Panc1 (cell line): ENCODE measurements around the gene CNKSR3. TPM values are rescaled to one million over a fixed set of nuclear protein-coding genes. Genes with fewer than 3 reads are reported as not detected.

ENCODE experiments used
- ATAC-seq: fragments of 200-7000 bp; cut with Tn5 transposase; 2 replicates; pipeline ENCODE4 v1.9.1; 2020; ENCODE audit warnings: mild to moderate bottlenecking, moderate library complexity
- BruUV-seq: library from RNA; stranded (reverse); fragments of 400-500 nt; replicated peaks from 2 replicates; lab custom pipeline; 2021; lab: Mats Ljungman, UMichigan
- CTCF ChIA-PET: fragments of 300-600 bp; sonication (Branson Sonifier 250); formaldehyde crosslinking; loops from one replicate; lab custom pipeline; 2022; ENCODE audit warnings: antibody characterized with exemption; lab: Charles Lee
- POLR2A ChIA-PET: fragments of 300-600 bp; sonication (Branson Sonifier 250); formaldehyde crosslinking; loops from one replicate; lab custom pipeline; 2022; ENCODE audit warnings: antibody characterized with exemption; lab: Charles Lee
- DNase-seq: peaks from one replicate; pipeline ENCODE4 v3.0.0-alpha.2; 2010; ENCODE audit warnings: low read depth, low spot score
- H3K27ac ChIP-seq: 2 replicates; pipeline ENCODE4 v1.5.1; 2011; ENCODE audit warnings: mild to moderate bottlenecking, low read length, inconsistent platforms
- H3K27me3 ChIP-seq: fragments of 200-500 bp; sonication (Bioruptor generic); 2 replicates; pipeline ENCODE4 v1.6.0; 2014; ENCODE audit warnings: low read length, inconsistent platforms; ENCODE audit not compliant: control insufficient read depth, insufficient read depth
- H3K36me3 ChIP-seq: fragments of 200-500 bp; sonication (Bioruptor generic); 2 replicates; pipeline ENCODE4 v1.5.1; 2014; ENCODE audit warnings: inconsistent platforms, mild to moderate bottlenecking, low read length, moderate library complexity; ENCODE audit not compliant: control insufficient read depth, insufficient read depth
- H3K4me1 ChIP-seq: 2 replicates; pipeline ENCODE4 v1.5.1; 2011; ENCODE audit warnings: inconsistent platforms, mild to moderate bottlenecking, low read length, moderate library complexity; ENCODE audit not compliant: control insufficient read depth, insufficient read depth
- H3K4me3 ChIP-seq, 2 experiments: 2 replicates each; pipeline ENCODE4 v1.5.1; 2011 to 2012; ENCODE audit warnings: low read depth in 2 of 2, low read length in 2 of 2, mild to moderate bottlenecking in 2 of 2, inconsistent platforms in 1 of 2, moderate library complexity in 1 of 2
- H3K9me3 ChIP-seq: fragments of 200-500 bp; sonication (Bioruptor generic); 2 replicates; pipeline ENCODE4 v1.5.1; 2014; ENCODE audit warnings: low read depth, mild to moderate bottlenecking, inconsistent platforms, low read length, moderate library complexity; ENCODE audit not compliant: control insufficient read depth, insufficient read depth
- POLR2AphosphoS5 ChIP-seq: IDR thresholded peaks from 2 replicates; pipeline ENCODE4 v1.6.1; 2012; ENCODE audit warnings: mild to moderate bottlenecking, low read depth, low read length, moderate library complexity
- SIN3A ChIP-seq: IDR thresholded peaks from 2 replicates; pipeline ENCODE4 v1.6.1; 2012; ENCODE audit warnings: low read depth, mild to moderate bottlenecking, low read length, moderate library complexity, borderline replicate concordance; ENCODE audit not compliant: insufficient read depth
- TCF7L2 ChIP-seq: IDR thresholded peaks from 2 replicates; pipeline ENCODE4 v1.6.1; 2011; ENCODE audit warnings: mild to moderate bottlenecking, low read depth, low read length, inconsistent platforms
- in situ Hi-C: cut with HindIII; loops from 2 replicates; pipeline ENCODE4 v1.10.0; 2016; ENCODE audit warnings: low sequenced_read_pairs, low pct_unique_long_range_greater_than_20kb
- intact Hi-C: fragments of 100-400 bp; cut with micrococcal nuclease; formaldehyde crosslinking; loops from one replicate; pipeline ENCODE4 v1.10.0; 2022; ENCODE audit not compliant: unreplicated experiment
- total RNA-seq: library from RNA; stranded (reverse); gene quantifications from one replicate; pipeline ENCODE4 v1.2.1, GENCODE V29; 2021; ENCODE audit not compliant: unreplicated experiment
- TF ChIP-seq, protein P1 (sequence below): fragments of 450-650 bp; IDR thresholded peaks from 2 replicates; pipeline ENCODE4 v1.5.1; 2017; ENCODE audit warnings: mild to moderate bottlenecking
- TF ChIP-seq, protein P2 (sequence below), 2 experiments: IDR thresholded peaks; 2 replicates each; pipeline ENCODE4 v1.6.1; 2011 to 2012; ENCODE audit warnings: low read depth in 2 of 2, control low read depth in 1 of 2, low read length in 1 of 2, mild to moderate bottlenecking in 1 of 2, moderate library complexity in 1 of 2; ENCODE audit not compliant: insufficient read depth in 1 of 2

CNKSR3 gene
- total RNA-seq, 1 experiment from 2014 or later: 18.2 TPM

DNA sequence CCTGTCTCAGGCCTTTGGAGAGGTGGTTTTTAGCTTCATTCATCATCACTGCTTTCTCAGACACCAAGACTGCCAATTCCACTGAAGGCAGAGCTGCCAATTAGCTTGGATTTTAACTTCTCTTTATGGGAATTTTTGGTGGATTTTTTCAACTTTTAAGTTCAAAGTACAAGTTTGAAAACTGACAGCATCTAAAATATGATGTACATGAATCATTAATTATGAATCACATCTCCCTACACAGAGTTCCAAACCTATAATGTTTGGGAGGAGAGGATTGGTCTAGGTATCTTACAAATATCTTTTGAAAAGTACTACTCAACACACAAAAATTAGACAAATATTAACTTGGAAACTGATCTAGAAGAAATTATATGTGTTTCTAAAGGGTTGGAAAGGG, 25.5 kb downstream of the CNKSR3 start:
- ATAC-seq (no peak), DNase-seq (no peak)
- intact Hi-C loops (no loop called here), in situ Hi-C loops (no loop called here)
- Histone ChIP-seq H3K27ac (no peak overlapping the region), H3K27me3 (no peaks in the 10 kb centered on the region), H3K36me3 (no peaks in the 10 kb centered on the region; the same call in 1 of the 2 replicates), H3K9me3 (no peaks in the 10 kb centered on the region), H3K4me3 (no peak overlapping the region), H3K4me1 (peaks cover 28% of the 10 kb centered on the region)
- BruUV-seq: no TSS peak
- TF ChIP-seq SIN3A (no peak), POLR2AphosphoS5 (no peak), TCF7L2 (no peak)
- TF ChIP-seq, protein P1, sequence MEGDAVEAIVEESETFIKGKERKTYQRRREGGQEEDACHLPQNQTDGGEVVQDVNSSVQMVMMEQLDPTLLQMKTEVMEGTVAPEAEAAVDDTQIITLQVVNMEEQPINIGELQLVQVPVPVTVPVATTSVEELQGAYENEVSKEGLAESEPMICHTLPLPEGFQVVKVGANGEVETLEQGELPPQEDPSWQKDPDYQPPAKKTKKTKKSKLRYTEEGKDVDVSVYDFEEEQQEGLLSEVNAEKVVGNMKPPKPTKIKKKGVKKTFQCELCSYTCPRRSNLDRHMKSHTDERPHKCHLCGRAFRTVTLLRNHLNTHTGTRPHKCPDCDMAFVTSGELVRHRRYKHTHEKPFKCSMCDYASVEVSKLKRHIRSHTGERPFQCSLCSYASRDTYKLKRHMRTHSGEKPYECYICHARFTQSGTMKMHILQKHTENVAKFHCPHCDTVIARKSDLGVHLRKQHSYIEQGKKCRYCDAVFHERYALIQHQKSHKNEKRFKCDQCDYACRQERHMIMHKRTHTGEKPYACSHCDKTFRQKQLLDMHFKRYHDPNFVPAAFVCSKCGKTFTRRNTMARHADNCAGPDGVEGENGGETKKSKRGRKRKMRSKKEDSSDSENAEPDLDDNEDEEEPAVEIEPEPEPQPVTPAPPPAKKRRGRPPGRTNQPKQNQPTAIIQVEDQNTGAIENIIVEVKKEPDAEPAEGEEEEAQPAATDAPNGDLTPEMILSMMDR: no peak
- TF ChIP-seq, protein P2, sequence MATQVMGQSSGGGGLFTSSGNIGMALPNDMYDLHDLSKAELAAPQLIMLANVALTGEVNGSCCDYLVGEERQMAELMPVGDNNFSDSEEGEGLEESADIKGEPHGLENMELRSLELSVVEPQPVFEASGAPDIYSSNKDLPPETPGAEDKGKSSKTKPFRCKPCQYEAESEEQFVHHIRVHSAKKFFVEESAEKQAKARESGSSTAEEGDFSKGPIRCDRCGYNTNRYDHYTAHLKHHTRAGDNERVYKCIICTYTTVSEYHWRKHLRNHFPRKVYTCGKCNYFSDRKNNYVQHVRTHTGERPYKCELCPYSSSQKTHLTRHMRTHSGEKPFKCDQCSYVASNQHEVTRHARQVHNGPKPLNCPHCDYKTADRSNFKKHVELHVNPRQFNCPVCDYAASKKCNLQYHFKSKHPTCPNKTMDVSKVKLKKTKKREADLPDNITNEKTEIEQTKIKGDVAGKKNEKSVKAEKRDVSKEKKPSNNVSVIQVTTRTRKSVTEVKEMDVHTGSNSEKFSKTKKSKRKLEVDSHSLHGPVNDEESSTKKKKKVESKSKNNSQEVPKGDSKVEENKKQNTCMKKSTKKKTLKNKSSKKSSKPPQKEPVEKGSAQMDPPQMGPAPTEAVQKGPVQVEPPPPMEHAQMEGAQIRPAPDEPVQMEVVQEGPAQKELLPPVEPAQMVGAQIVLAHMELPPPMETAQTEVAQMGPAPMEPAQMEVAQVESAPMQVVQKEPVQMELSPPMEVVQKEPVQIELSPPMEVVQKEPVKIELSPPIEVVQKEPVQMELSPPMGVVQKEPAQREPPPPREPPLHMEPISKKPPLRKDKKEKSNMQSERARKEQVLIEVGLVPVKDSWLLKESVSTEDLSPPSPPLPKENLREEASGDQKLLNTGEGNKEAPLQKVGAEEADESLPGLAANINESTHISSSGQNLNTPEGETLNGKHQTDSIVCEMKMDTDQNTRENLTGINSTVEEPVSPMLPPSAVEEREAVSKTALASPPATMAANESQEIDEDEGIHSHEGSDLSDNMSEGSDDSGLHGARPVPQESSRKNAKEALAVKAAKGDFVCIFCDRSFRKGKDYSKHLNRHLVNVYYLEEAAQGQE (IDR thresholded peaks at IDR 0.05; ENCODE audit: insufficient read depth in 1 of 2, low read depth in 2 of 2, low read length in 1 of 2): no peak
- ChIA-PET POLR2A (interaction anchor here (0.6 to 0.7 kb wide), 2 partner anchors 9 to 10 kb away, joined by 3 to 18 read pairs; no protein-coding TSS in a partner anchor), CTCF (no interaction called here)

DNA sequence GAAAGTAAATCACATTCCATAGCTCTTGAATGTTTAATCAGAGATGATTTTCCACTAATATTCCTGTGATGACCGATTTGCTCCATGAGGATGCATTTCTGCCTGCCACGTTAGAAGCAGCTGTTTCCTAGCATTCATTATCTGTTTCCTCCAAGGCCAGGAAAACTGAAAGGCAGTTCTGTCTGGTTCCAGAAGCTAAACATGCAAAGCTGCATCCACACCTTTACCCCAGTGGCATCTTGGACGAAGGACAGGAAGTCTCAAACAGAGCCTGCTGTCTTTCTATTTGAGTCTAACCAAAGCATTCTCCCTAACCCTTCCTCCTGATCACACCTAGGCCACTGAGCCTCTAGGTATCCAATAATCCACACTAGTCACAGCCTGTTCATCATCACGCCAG, 27.6 kb downstream of the CNKSR3 start:
- Histone ChIP-seq H3K36me3 (no peaks in the 10 kb centered on the region; the same call in 1 of the 2 replicates), H3K27ac (no peak overlapping the region), H3K4me1 (peaks cover 42% of the 10 kb centered on the region), H3K9me3 (no peaks in the 10 kb centered on the region), H3K27me3 (no peaks in the 10 kb centered on the region), H3K4me3 (no peak overlapping the region)
- POLR2A ChIA-PET: no interaction called here
- no TSS peak for BruUV-seq
- in situ Hi-C loops: no loop called here
- DNase-seq: no peak
- intact Hi-C loops: no loop called here
- no peak for ATAC-seq
- CTCF ChIA-PET: no interaction called here
- TF ChIP-seq POLR2AphosphoS5 (no peak), TCF7L2 (no peak), SIN3A (no peak)
- TF ChIP-seq, protein P2 (IDR thresholded peaks at IDR 0.05; ENCODE audit: insufficient read depth in 1 of 2, low read depth in 2 of 2, low read length in 1 of 2): no peak
- TF ChIP-seq, protein P1: no peak
